Neural cell (in vitro differentiated cells): ENCODE data around the gene SPEM3.

Experiments
- EP300 ChIP-seq: fragments of 450-650 bp; conservative IDR thresholded peaks from 2 replicates; pipeline ENCODE4 v1.6.1; 2014; ENCODE audit warnings: antibody characterized with exemption, mild to moderate bottlenecking, moderate library complexity; ENCODE audit not compliant: poor library complexity, severe bottlenecking
- EZH2 ChIP-seq: fragments of 200-600, 300-800 bp; shearing (Covaris generic), sonication (generic); IDR thresholded peaks from 2 replicates; pipeline ENCODE4 v1.6.1; 2014; ENCODE audit warnings: antibody characterized with exemption, low read length, borderline replicate concordance, mild to moderate bottlenecking; ENCODE audit not compliant: insufficient read depth, poor library complexity, severe bottlenecking
- TF ChIP-seq, protein P1 (sequence below): fragments of 450-650 bp; IDR thresholded peaks from 2 replicates; pipeline ENCODE4 v1.5.1; 2014; ENCODE audit warnings: antibody characterized with exemption, mild to moderate bottlenecking, moderate library complexity; ENCODE audit not compliant: poor library complexity, severe bottlenecking

DNA sequence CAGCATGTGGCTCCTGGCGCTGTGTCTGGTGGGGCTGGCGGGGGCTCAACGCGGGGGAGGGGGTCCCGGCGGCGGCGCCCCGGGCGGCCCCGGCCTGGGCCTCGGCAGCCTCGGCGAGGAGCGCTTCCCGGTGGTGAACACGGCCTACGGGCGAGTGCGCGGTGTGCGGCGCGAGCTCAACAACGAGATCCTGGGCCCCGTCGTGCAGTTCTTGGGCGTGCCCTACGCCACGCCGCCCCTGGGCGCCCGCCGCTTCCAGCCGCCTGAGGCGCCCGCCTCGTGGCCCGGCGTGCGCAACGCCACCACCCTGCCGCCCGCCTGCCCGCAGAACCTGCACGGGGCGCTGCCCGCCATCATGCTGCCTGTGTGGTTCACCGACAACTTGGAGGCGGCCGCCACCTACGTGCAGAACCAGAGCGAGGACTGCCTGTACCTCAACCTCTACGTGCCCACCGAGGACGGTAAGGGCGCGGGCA, 20.4 kb upstream of the SPEM3 start:
- no peak for TF ChIP-seq EZH2
- TF ChIP-seq, protein P1, sequence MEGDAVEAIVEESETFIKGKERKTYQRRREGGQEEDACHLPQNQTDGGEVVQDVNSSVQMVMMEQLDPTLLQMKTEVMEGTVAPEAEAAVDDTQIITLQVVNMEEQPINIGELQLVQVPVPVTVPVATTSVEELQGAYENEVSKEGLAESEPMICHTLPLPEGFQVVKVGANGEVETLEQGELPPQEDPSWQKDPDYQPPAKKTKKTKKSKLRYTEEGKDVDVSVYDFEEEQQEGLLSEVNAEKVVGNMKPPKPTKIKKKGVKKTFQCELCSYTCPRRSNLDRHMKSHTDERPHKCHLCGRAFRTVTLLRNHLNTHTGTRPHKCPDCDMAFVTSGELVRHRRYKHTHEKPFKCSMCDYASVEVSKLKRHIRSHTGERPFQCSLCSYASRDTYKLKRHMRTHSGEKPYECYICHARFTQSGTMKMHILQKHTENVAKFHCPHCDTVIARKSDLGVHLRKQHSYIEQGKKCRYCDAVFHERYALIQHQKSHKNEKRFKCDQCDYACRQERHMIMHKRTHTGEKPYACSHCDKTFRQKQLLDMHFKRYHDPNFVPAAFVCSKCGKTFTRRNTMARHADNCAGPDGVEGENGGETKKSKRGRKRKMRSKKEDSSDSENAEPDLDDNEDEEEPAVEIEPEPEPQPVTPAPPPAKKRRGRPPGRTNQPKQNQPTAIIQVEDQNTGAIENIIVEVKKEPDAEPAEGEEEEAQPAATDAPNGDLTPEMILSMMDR = no peak
- no peak for TF ChIP-seq EP300
